Heart left ventricle (tissue), 13 donors: ENCODE results near the gene NOM1.

Source experiments
- CTCF ChIP-seq, 12 donors: fragments of 200-600 bp; sonication (generic) in 4 of 12; IDR thresholded peaks; one replicate each; pipeline versions ENCODE4 v1.5.0 to v1.8.0; 2018 to 2022; ENCODE audit warnings: antibody characterized with exemption in 12 of 12, mild to moderate bottlenecking in 5 of 12
- POLR2A ChIP-seq, 2 donors: fragments of 450-650 bp; IDR thresholded peaks; one replicate each; pipeline ENCODE4 v1.6.1; 2017; ENCODE audit warnings: antibody characterized with exemption in 2 of 2, mild to moderate bottlenecking in 2 of 2, moderate library complexity in 2 of 2
- donor health status: ischemic (EF 13 %, LVEDD 7.1; RV severe dilation, severe dysfunction).
- donor health status: DM: no; HTN: yes; CAD: no.
- donor health status: DM: no; HTN: no; CAD: no.
- donor health status: ischemic (EF 25% LVEDD 6.9; RV normal size, moderate dysfunction).
- donor health status: ischemic (EF 25% LVEDD 5.7; RV mildly dilated, moderate dysfunction).
- donor health status: ischemic (EF 35%, LVEDD 5.7; RV mildly dilated, moderate dysfunction).
- donor health status: nonischemic (EF 11% LVEDD 7.7; RV severe dilation, severe dysfunction).
- donor health status: DM: yes; HTN: yes; CAD: no.
- donor health status: PGD.
- donor health status: ischemic (EF 29% LVEDD 5.4; RV normal size, mild dysfunction).
- donor health status: nonischemic (EF 23%, LVEDD 6.1; RV moderate dilation, normal function).

- no peak for TF ChIP-seq CTCF (IDR thresholded peaks at IDR 0.05)
- TF ChIP-seq POLR2A (IDR thresholded peaks at IDR 0.05), result no peak
Measured at GRCh38 chr7:156979007-156979606, 29.6 kb downstream of the NOM1 start.
